HepG2 (cell line): ENCODE measurements around the gene LGALS9.

ENCODE experiments used
- CEBPB ChIP-seq: IDR thresholded peaks from 2 replicates; pipeline ENCODE4 v1.6.1; 2011; ENCODE audit warnings: low read depth, low read length, improper control_type of control experiment, borderline replicate concordance
- CTCF ChIP-seq: sonication (generic); formaldehyde crosslinking; IDR thresholded peaks from 2 replicates; pipeline ENCODE4 v1.5.0; 2020; ENCODE audit warnings: mild to moderate bottlenecking, missing genetic modification reagents, moderate library complexity
- DMTF1 ChIP-seq: sonication (generic); formaldehyde crosslinking; IDR thresholded peaks from 2 replicates; pipeline ENCODE4 v1.4.0; 2020; ENCODE audit warnings: mild to moderate bottlenecking, missing genetic modification reagents
- EZH2 ChIP-seq: conservative IDR thresholded peaks from 2 replicates; pipeline ENCODE4 v1.6.1; 2012; ENCODE audit warnings: mild to moderate bottlenecking, low read depth, low read length, moderate library complexity
- FOXK2 ChIP-seq: fragments of 450-650 bp; IDR thresholded peaks from 2 replicates; pipeline ENCODE4 v1.6.1; 2016
- HES4 ChIP-seq: sonication (generic); formaldehyde crosslinking; IDR thresholded peaks from 2 replicates; pipeline ENCODE4 v1.9.0; 2021; ENCODE audit warnings: mild to moderate bottlenecking, missing genetic modification reagents, borderline replicate concordance
- RELA ChIP-seq: sonication (generic); formaldehyde crosslinking; IDR thresholded peaks from 2 replicates; pipeline ENCODE4 v1.4.0; 2020; ENCODE audit warnings: missing genetic modification reagents
- SOX6 ChIP-seq, 2 experiments: fragments of 450-650 bp in 1 of 2; sonication (generic) in 1 of 2; formaldehyde crosslinking in 1 of 2; IDR thresholded peaks; 2 replicates each; pipeline versions ENCODE4 v1.4.0 to v1.6.1; 2017 to 2020; ENCODE audit warnings: antibody characterized with exemption in 1 of 2, mild to moderate bottlenecking in 1 of 2, missing genetic modification reagents in 1 of 2
- ZC3H13 ChIP-seq: sonication (generic); formaldehyde crosslinking; IDR thresholded peaks from 2 replicates; pipeline ENCODE4 v1.8.1; 2023; ENCODE audit warnings: mild to moderate bottlenecking, missing genetic modification reagents, moderate library complexity

GRCh38 chr17:27625856-27626255 is 5.1 kb upstream of the LGALS9 start:
- TF ChIP-seq DMTF1 (CRISPR knock-in tag) (no peak), CEBPB (no peak), RELA (no peak), FOXK2 (no peak), CTCF (no peak), EZH2 (no peak), SOX6 (IDR thresholded peaks at IDR 0.05) (no peak), SOX6 (CRISPR knock-in tag; IDR thresholded peaks at IDR 0.05) (no peak), ZC3H13 (no peak), HES4 (CRISPR knock-in tag) (no peak)
